A673 (cell line): ENCODE results near the gene CCDC82. TPM values are rescaled to one million over a fixed set of nuclear protein-coding genes. Genes with fewer than 3 reads are reported as not detected.

ENCODE experiments used
- BruUV-seq: library from RNA; stranded (reverse); fragments of 400-500 nt; replicated peaks from 2 replicates; lab custom pipeline; 2021; lab: Mats Ljungman, UMichigan
- CTCF ChIA-PET: fragments of 300-600 bp; sonication (Branson Sonifier 250); formaldehyde crosslinking; loops from one replicate; lab custom pipeline; 2022; ENCODE audit warnings: antibody characterized with exemption; lab: Charles Lee
- POLR2A ChIA-PET: fragments of 300-600 bp; sonication (Branson Sonifier 250); formaldehyde crosslinking; loops from one replicate; lab custom pipeline; 2022; ENCODE audit warnings: antibody characterized with exemption; ENCODE audit not compliant: low non-redundant PET; lab: Charles Lee
- DNase-seq: peaks from one replicate; pipeline ENCODE4 v3.0.0-alpha.2; 2015; ENCODE audit warnings: low spot score
- H3K27ac ChIP-seq: fragments of 200-600 bp; sonication (generic); 2 replicates; pipeline ENCODE4 v1.5.1; 2016; ENCODE audit warnings: mixed run types, low read depth, mild to moderate bottlenecking, mixed read lengths, antibody characterized with exemption, low read length; ENCODE audit not compliant: poor library complexity, severe bottlenecking
- H3K27me3 ChIP-seq: fragments of 200-600 bp; sonication (generic); replicated peaks from 2 replicates; pipeline ENCODE4 v1.6.1; 2017; ENCODE audit warnings: mixed run types, low read depth, mild to moderate bottlenecking, mixed read lengths, antibody characterized with exemption, low read length; ENCODE audit not compliant: insufficient read depth, poor library complexity
- H3K36me3 ChIP-seq: fragments of 200-600 bp; sonication (generic); 2 replicates; pipeline ENCODE4 v1.6.1; 2016; ENCODE audit warnings: mixed run types, mild to moderate bottlenecking, mixed read lengths, antibody characterized with exemption, low read length; ENCODE audit not compliant: insufficient read depth, poor library complexity, severe bottlenecking
- H3K4me1 ChIP-seq: fragments of 200-600 bp; sonication (generic); 2 replicates; pipeline ENCODE4 v1.6.1; 2017; ENCODE audit warnings: mixed run types, mild to moderate bottlenecking, mixed read lengths, antibody characterized with exemption, low read length; ENCODE audit not compliant: insufficient read depth, poor library complexity, severe bottlenecking
- H3K4me3 ChIP-seq: fragments of 200-600 bp; sonication (generic); 2 replicates; pipeline ENCODE4 v1.5.1; 2016; ENCODE audit warnings: low read depth, mixed run types, mild to moderate bottlenecking, mixed read lengths, low read length; ENCODE audit not compliant: poor library complexity, severe bottlenecking
- H3K9me3 ChIP-seq: fragments of 200-600 bp; sonication (generic); 2 replicates; pipeline ENCODE4 v1.6.1; 2016; ENCODE audit warnings: mixed run types, low read depth, mild to moderate bottlenecking, mixed read lengths, antibody characterized with exemption, low read length; ENCODE audit not compliant: poor library complexity, severe bottlenecking
- CTCF ChIP-seq: fragments of 300-800, 200-600 bp; sonication (generic); conservative IDR thresholded peaks from 2 replicates; pipeline ENCODE4 v1.5.1; 2017; ENCODE audit warnings: low read depth, mild to moderate bottlenecking, antibody characterized with exemption, low read length, moderate library complexity, mixed read lengths
- EZH2 ChIP-seq: fragments of 200-600 bp; sonication (generic); IDR thresholded peaks from 2 replicates; pipeline ENCODE4 v1.6.1; 2017; ENCODE audit warnings: borderline replicate concordance, low read depth, mild to moderate bottlenecking, mixed read lengths, antibody characterized with exemption, low read length; ENCODE audit not compliant: poor library complexity, severe bottlenecking
- intact Hi-C: fragments of 100-400 bp; cut with micrococcal nuclease; formaldehyde crosslinking; loops from one replicate; pipeline ENCODE4 v1.10.0; 2022; ENCODE audit not compliant: unreplicated experiment
- total RNA-seq: library from RNA; stranded (reverse); gene quantifications from 2 replicates; pipeline ENCODE4 v1.2.3, GENCODE V29; 2021

Gene CCDC82
- total RNA-seq, 1 experiment from 2014 or later, result 33.1 TPM

GRCh38 chr11:96361778-96362177 is 27.9 kb downstream of the CCDC82 start:
- no peaks in the 10 kb centered on the region for H3K27me3 ChIP-seq
- H3K4me1 ChIP-seq, result no peaks in the 10 kb centered on the region
- no TSS peak for BruUV-seq
- no peak overlapping the region for H3K27ac ChIP-seq
- TF ChIP-seq EZH2, result no peak
- no peak for TF ChIP-seq CTCF
- no peak overlapping the region for H3K4me3 ChIP-seq
- no peaks in the 10 kb centered on the region for H3K9me3 ChIP-seq
- H3K36me3 ChIP-seq, result peaks cover 18% of the 10 kb centered on the region
- CTCF ChIA-PET, result interaction anchor here (0.6 kb wide), 1 partner anchor 307 kb away, joined by 3 read pairs; no protein-coding TSS in a partner anchor
- POLR2A ChIA-PET, result no interaction called here
- no peak for DNase-seq
- intact Hi-C loops, result no loop called here

- DNase-seq, result no peak
- ChIA-PET POLR2A (no interaction called here), CTCF (no interaction called here)
- Histone ChIP-seq H3K9me3 (no peaks in the 10 kb centered on the region), H3K4me3 (no peak overlapping the region), H3K4me1 (no peaks in the 10 kb centered on the region), H3K27me3 (no peaks in the 10 kb centered on the region), H3K36me3 (peaks cover 11% of the 10 kb centered on the region), H3K27ac (no peak overlapping the region)
- BruUV-seq, result no TSS peak
- intact Hi-C loops, result no loop called here
- TF ChIP-seq EZH2, result no peak
- no peak for TF ChIP-seq CTCF
Observed at GRCh38 chr11:96358321-96358720, 31.4 kb downstream of the CCDC82 start.

GRCh38 chr11:96357794-96358193 is 31.9 kb downstream of the CCDC82 start:
- no TSS peak for BruUV-seq
- TF ChIP-seq CTCF (no peak), EZH2 (no peak)
- CTCF ChIA-PET, result interaction anchor here (0.6 kb wide), 1 partner anchor 107 kb away, joined by 3 read pairs; no protein-coding TSS in a partner anchor
- H3K27ac ChIP-seq, result no peak overlapping the region
- no peak for DNase-seq
- no peaks in the 10 kb centered on the region for H3K27me3 ChIP-seq
- no peak overlapping the region for H3K4me3 ChIP-seq
- H3K9me3 ChIP-seq, result no peaks in the 10 kb centered on the region
- POLR2A ChIA-PET, result no interaction called here
- intact Hi-C loops, result no loop called here
- no peaks in the 10 kb centered on the region for H3K4me1 ChIP-seq
- peaks cover 11% of the 10 kb centered on the region for H3K36me3 ChIP-seq
